B cell (primary cell): Measurements from ENCODE around the gene MED23. TPM values are rescaled to one million over a fixed set of nuclear protein-coding genes. Genes with fewer than 3 reads are reported as not detected.

Experiments
- ATAC-seq: fragments of 200-7000 bp; cut with Tn5 transposase; one replicate; pipeline ENCODE4 v1.10.0; 2021; ENCODE audit warnings: low read depth, mild to moderate bottlenecking, moderate number of reproducible peaks, moderate library complexity
- CTCF ChIA-PET: fragments of 350-600 bp; sonication (Branson Sonifier 250); formaldehyde crosslinking; loops from one replicate; lab custom pipeline; 2021; ENCODE audit warnings: antibody characterized with exemption, inconsistent platforms; lab: Charles Lee
- POLR2A ChIA-PET: fragments of 350-600 bp; sonication (Branson Sonifier 250); formaldehyde crosslinking; loops from one replicate; lab custom pipeline; 2021; ENCODE audit warnings: antibody characterized with exemption; lab: Charles Lee
- DNase-seq: peaks from one replicate; pipeline ENCODE4 v3.0.0; 2013
- H2AFZ ChIP-seq: 2 replicates; pipeline ENCODE4 v1.6.1; 2012; ENCODE audit warnings: mild to moderate bottlenecking, low read depth, low read length; ENCODE audit not compliant: insufficient read depth, poor library complexity, severe bottlenecking
- H3K27ac ChIP-seq, 2 donors: 1 replicate in 1 of 2; 2 replicates in 1 of 2; pipeline ENCODE4 v1.5.1; 2012 to 2013; ENCODE audit warnings: low read length in 2 of 2, mild to moderate bottlenecking in 2 of 2, moderate library complexity in 1 of 2
- H3K27me3 ChIP-seq, 4 experiments: fragments of 200-600 bp in 1 of 4; sonication (generic) in 1 of 4; replicated peaks in 1 of 4; 1 replicate in 2 of 4; 2 replicates in 2 of 4; pipeline versions ENCODE4 v1.6.1 to v1.7.0; 2013 to 2016; ENCODE audit warnings: low read length in 3 of 4, mild to moderate bottlenecking in 2 of 4, mixed read lengths in 1 of 4, moderate library complexity in 1 of 4; ENCODE audit not compliant: insufficient read depth in 4 of 4, control insufficient read depth in 3 of 4; ENCODE audit errors: control extremely low read depth in 1 of 4
- H3K36me3 ChIP-seq, 2 experiments: replicated peaks in 1 of 2; 1 replicate in 1 of 2; 2 replicates in 1 of 2; pipeline versions ENCODE4 v1.6.1 to v1.7.1; 2013; ENCODE audit warnings: low read length in 1 of 2; ENCODE audit not compliant: insufficient read depth in 2 of 2, control insufficient read depth in 1 of 2; ENCODE audit errors: control extremely low read depth in 1 of 2, extremely low read depth in 1 of 2
- H3K4me1 ChIP-seq, 2 donors: fragments of 200-600 bp in 1 of 2; sonication (generic) in 1 of 2; 1 replicate in 1 of 2; 2 replicates in 1 of 2; pipeline versions ENCODE4 v1.5.1 to v1.6.1; 2013 to 2017; ENCODE audit warnings: low read length in 2 of 2; ENCODE audit not compliant: control insufficient read depth in 2 of 2, insufficient read depth in 2 of 2
- H3K4me2 ChIP-seq: replicated peaks from 2 replicates; pipeline ENCODE3; 2012; ENCODE audit warnings: mild to moderate bottlenecking, low read depth, low read length; ENCODE audit not compliant: poor library complexity, severe bottlenecking
- H3K4me3 ChIP-seq, 5 experiments: fragments of 200-600 bp in 1 of 5; sonication (generic) in 1 of 5; 1 replicate in 3 of 5; 2 replicates in 2 of 5; pipeline versions ENCODE4 v1.5.1 to v1.7.0; 2011 to 2016; ENCODE audit warnings: low read length in 4 of 5, mild to moderate bottlenecking in 4 of 5, low read depth in 2 of 5, control low read depth in 1 of 5, moderate library complexity in 1 of 5; ENCODE audit not compliant: insufficient read depth in 1 of 5; ENCODE audit errors: control extremely low read depth in 1 of 5, extremely low read depth in 1 of 5
- H3K79me2 ChIP-seq: fragments of 200-600 bp; sonication (generic); one replicate; pipeline ENCODE4 v1.6.0; 2016; ENCODE audit warnings: low read length; ENCODE audit not compliant: control insufficient read depth, insufficient read depth
- H3K9ac ChIP-seq: fragments of 200-600 bp; sonication (generic); 2 replicates; pipeline ENCODE4 v1.6.1; 2017; ENCODE audit warnings: mild to moderate bottlenecking, low read length, moderate library complexity
- H3K9me3 ChIP-seq, 3 donors: one replicate each; pipeline versions ENCODE4 v1.6.1 to v1.7.1; 2013; ENCODE audit warnings: low read length in 2 of 3; ENCODE audit not compliant: control insufficient read depth in 2 of 3, insufficient read depth in 1 of 3; ENCODE audit errors: control extremely low read depth in 1 of 3
- H4K20me1 ChIP-seq: 2 replicates; pipeline ENCODE4 v1.6.0; 2012; ENCODE audit warnings: mild to moderate bottlenecking, low read length; ENCODE audit not compliant: insufficient read depth, control insufficient read depth, poor library complexity, severe bottlenecking
- H3K27ac Mint-ChIP-seq: one replicate; pipeline ENCODE4 v1.8.0; 2021; ENCODE audit warnings: mixed read lengths
- H3K27me3 Mint-ChIP-seq: one replicate; pipeline ENCODE4 v1.8.0; 2021; ENCODE audit warnings: mixed read lengths
- H3K4me1 Mint-ChIP-seq: one replicate; pipeline ENCODE4 v1.8.0; 2021; ENCODE audit warnings: mixed read lengths
- H3K4me3 Mint-ChIP-seq: one replicate; pipeline ENCODE4 v1.8.0; 2021; ENCODE audit warnings: mixed read lengths
- H3K9me3 Mint-ChIP-seq: one replicate; pipeline ENCODE4 v1.8.0; 2022; ENCODE audit warnings: mixed read lengths; ENCODE audit not compliant: insufficient read depth
- EZH2 ChIP-seq: IDR thresholded peaks from 2 replicates; pipeline ENCODE4 v1.6.1; 2012; ENCODE audit warnings: borderline replicate concordance, low read depth, mild to moderate bottlenecking, moderate library complexity, low read length; ENCODE audit not compliant: insufficient read depth, poor library complexity, severe bottlenecking
- WGBS: methylation state at CpG from one replicate; pipeline ENCODE4 v1.1.5; 2013; ENCODE audit warnings: missing lambda C conversion rate; ENCODE audit not compliant: insufficient coverage; 5-methylcytosine and 5-hydroxymethylcytosine counted together
- intact Hi-C: fragments of 100-400 bp; cut with micrococcal nuclease; formaldehyde crosslinking; loops from one replicate; pipeline ENCODE4 v1.10.0; 2022
- polyA plus RNA-seq: library from polyadenylated mRNA; depleted of rRNA; stranded (reverse); fragments of >200 nt; gene quantifications from 2 replicates; pipeline ENCODE4 v1.2.3, GENCODE V29; 2012
- total RNA-seq, 2 donors: library from RNA; stranded (reverse); fragments of 120-200 nt in 1 of 2; gene quantifications; 1 replicate in 1 of 2; 2 replicates in 1 of 2; pipeline versions ENCODE4 v1.2.3 to v1.2.4, GENCODE V29; 2013 to 2022
- TF ChIP-seq, protein P1 (sequence below): fragments of 200-600 bp; IDR thresholded peaks from one replicate; pipeline ENCODE4 v1.8.0; 2022; ENCODE audit warnings: antibody characterized with exemption, mild to moderate bottlenecking

Gene MED23
- total and polyA plus RNA-seq, 2 donors (not counting 1 experiment from before 2014, with no cell fraction given): 22.7 to 57.1 TPM

GRCh38 chr6:131552572-131552971, 75.5 kb downstream of the MED23 start:
- no peak overlapping the region for H3K9ac ChIP-seq
- H3K79me2 ChIP-seq: no peaks in the 10 kb centered on the region
- H3K4me1 ChIP-seq: no peaks in the 10 kb centered on the region
- H3K27me3 ChIP-seq: no peaks in the 10 kb centered on the region
- no peak overlapping the region for H3K4me3 ChIP-seq
- no peaks in the 10 kb centered on the region for H4K20me1 ChIP-seq
- no peak for DNase-seq
- H3K4me3 Mint-ChIP-seq: no peak overlapping the region
- ChIA-PET CTCF (no interaction called here), POLR2A (no interaction called here)
- H3K9me3 Mint-ChIP-seq: peaks cover 3% of the 10 kb centered on the region
- H3K36me3 ChIP-seq: no peaks in the 10 kb centered on the region
- no peak overlapping the region for H3K27ac Mint-ChIP-seq
- no CpG with 5 or more reads among the region's 3 CpGs for WGBS
- H3K27ac ChIP-seq: no peak overlapping the region
- ATAC-seq: no peak
- no peaks in the 10 kb centered on the region for H3K4me1 Mint-ChIP-seq
- TF ChIP-seq, protein P1, sequence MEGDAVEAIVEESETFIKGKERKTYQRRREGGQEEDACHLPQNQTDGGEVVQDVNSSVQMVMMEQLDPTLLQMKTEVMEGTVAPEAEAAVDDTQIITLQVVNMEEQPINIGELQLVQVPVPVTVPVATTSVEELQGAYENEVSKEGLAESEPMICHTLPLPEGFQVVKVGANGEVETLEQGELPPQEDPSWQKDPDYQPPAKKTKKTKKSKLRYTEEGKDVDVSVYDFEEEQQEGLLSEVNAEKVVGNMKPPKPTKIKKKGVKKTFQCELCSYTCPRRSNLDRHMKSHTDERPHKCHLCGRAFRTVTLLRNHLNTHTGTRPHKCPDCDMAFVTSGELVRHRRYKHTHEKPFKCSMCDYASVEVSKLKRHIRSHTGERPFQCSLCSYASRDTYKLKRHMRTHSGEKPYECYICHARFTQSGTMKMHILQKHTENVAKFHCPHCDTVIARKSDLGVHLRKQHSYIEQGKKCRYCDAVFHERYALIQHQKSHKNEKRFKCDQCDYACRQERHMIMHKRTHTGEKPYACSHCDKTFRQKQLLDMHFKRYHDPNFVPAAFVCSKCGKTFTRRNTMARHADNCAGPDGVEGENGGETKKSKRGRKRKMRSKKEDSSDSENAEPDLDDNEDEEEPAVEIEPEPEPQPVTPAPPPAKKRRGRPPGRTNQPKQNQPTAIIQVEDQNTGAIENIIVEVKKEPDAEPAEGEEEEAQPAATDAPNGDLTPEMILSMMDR: no peak
- TF ChIP-seq EZH2: no peak
- no peak overlapping the region for H3K4me2 ChIP-seq
- H3K9me3 ChIP-seq: no peaks in the 10 kb centered on the region
- intact Hi-C loops: no loop called here
- peaks cover 4% of the 10 kb centered on the region for H3K27me3 Mint-ChIP-seq
- no peak overlapping the region for H2AFZ ChIP-seq

- Histone ChIP-seq H4K20me1 (no peaks in the 10 kb centered on the region), H3K27ac (no peak overlapping the region), H3K9me3 (no peaks in the 10 kb centered on the region), H3K9ac (no peak overlapping the region), H3K79me2 (no peaks in the 10 kb centered on the region), H3K4me3 (no peak overlapping the region), H2AFZ (no peak overlapping the region), H3K27me3 (no peaks in the 10 kb centered on the region), H3K4me2 (no peak overlapping the region), H3K4me1 (no peaks in the 10 kb centered on the region), H3K36me3 (no peaks in the 10 kb centered on the region)
- ATAC-seq (no peak), DNase-seq (no peak)
- Mint-ChIP-seq H3K27ac (no peak overlapping the region), H3K4me3 (no peak overlapping the region), H3K27me3 (peaks cover 8% of the 10 kb centered on the region), H3K4me1 (no peaks in the 10 kb centered on the region), H3K9me3 (peaks cover 3% of the 10 kb centered on the region)
- ChIA-PET CTCF (no interaction called here), POLR2A (no interaction called here)
- TF ChIP-seq, protein P1: no peak
- TF ChIP-seq EZH2: no peak
- no CpG with 5 or more reads among the region's 4 CpGs for WGBS
- intact Hi-C loops: no loop called here
Observed at GRCh38 chr6:131551902-131552301, 76.1 kb downstream of the MED23 start.
